NCI-H2196 (cell line): ENCODE measurements around the gene MRGPRG.

ENCODE experiments used
- DNase-seq: peaks from one replicate; lab custom pipeline; 2025; ENCODE audit not compliant: unreplicated experiment; lab: John Stamatoyannopoulos, UW

MRGPRG gene

DNA sequence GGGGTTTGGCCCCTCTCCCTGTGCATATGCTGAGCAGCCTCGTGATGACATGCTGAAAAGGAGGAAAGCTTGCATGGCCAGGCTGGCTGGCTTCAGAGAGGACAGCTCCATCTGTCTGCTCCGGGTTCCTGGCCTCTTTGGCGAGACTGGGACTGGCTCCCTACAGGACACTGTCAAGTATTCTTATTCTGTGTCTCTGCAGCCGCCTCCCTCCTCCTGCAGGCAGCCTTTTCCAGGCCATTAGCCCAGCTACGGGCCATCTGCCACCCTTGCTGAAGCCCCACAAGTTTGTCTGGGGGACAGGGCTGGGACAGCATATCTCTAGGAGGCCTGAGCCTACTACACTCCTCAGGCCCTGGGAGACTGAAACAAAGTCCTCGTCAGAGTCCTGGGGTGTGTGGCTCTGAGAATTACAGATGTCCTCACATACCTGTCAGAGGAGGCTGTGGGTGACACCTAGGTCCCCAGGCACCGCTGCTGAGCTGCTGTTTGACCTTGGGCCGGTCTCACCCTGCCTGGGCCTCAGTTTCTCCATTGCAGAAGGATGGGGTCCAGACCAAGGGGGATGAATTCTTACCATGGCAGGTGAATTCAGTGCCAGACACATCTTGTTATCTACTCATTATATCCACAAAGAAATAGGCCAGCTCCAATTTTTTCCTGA is 11.0 kb downstream of the MRGPRG start:
- DNase-seq = no peak

DNA sequence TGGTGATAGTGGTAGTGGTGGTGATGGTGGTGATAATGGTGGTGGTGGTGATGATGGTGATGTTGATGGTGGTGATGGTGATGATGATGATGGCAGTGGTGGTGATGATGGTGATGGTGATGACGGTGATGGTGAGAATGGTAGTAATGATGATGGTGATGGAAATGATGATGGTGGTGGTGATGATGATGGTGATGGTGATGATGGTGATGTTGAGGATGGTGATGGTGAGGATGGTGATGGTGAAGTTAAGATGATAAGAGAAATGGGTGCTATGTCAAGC is 11.8 kb downstream of the MRGPRG start:
- DNase-seq = no peak

DNA sequence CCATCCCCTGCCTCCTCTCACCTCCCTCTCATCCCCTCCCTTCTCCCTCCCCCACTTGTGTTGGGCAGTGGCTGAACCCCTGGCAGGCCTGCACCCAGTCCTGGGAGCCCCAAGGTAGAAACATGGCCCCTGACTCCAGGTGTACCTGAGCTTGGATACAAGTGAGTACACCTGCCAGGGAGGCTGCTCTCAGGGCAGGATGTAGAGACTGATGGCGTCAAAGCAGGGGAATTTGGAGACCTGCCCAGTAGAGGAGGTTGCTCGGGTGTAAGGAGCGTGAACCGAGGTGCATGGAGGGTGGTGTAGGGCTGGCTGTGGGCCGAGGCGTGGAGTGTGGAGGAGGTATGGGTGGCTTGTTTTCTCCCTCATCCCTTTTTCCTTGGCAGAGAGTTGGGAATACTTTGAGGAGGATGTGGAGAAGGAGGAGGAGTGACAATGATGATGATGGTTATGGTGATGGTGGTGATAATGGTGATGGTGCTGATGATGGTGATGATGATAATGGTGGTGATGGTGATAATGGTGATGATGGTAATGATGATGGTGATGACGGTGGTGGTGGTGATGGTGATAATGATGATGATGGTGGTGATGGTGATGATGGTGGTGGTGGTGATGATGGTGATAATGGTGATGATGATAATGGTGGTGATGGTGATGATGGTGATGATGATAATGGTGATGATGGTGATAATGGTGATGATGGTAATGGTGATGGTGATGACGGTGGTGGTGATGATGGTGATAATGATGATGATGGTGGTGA is 12.3 kb downstream of the MRGPRG start:
- DNase-seq = no peak

DNA sequence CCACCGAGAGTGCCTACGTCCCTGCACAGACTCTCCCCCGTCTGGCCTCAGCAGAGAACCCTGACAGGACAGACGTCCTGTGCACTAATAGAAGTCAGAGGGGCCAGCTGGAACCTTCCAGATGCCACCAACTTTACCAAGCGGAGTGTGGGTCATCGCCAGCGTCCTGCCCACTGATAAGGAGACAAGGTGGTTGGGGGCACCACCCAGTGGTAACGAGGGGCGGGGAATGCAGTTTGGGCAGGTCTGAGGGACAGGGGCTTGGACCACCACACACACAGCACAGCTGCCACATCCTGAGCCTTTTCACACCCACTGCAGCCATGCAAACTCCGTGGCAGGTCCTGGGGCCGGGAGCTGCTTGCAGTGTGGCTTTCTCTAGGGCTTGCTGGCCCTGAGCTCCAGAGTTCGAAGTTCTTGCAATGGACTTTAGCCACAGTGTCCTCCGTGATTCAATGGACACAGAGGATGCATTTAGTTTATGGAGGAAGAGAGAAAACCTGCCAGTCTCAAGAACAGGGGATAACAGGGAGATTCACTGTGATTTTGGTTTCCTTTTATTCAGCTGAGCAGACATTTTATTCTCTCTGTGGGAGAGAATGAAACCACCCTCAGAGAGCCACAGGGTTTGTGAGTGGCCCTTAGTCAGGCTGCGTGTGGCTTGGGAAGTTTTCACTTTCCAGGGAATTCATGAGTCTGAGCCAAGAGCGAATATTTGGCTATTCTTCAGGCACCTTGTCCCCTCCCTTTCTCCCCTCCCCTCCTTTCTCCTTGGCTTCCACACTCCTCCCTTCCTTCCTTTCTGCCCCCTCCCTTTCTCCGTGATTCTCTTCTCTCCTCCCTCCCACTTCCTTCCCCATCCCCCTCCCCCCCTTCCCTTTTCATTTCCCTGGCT is 13.1 kb downstream of the MRGPRG start:
- DNase-seq = no peak

- DNase-seq = no peak
Measured at GRCh38 chr11:3204141-3205015, 14.2 kb downstream of the MRGPRG start.

GRCh38 chr11:3203221-3204043 is 15.2 kb downstream of the MRGPRG start:
- DNase-seq = peak; percentile 10

DNA sequence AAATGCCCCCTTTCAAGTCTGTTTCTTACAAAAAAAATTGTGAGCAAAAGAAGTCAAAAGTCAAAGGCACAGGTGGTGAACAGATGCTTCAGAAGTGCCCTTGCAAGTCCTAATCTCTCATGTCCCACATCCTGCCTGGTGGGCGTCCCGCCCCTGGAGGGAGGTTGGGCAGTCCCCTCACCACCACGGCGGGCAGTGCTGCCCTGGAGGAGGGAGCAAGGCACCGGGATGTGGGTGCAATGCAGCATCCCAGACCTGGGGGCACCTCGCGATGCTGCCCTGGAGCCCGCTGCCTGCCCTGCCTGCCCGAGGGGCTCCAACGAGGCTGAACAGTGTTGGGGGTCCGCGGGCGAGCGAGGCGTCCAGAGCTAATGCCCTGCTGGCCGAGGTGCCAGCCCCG is 15.9 kb downstream of the MRGPRG start:
- DNase-seq = no peak

DNA sequence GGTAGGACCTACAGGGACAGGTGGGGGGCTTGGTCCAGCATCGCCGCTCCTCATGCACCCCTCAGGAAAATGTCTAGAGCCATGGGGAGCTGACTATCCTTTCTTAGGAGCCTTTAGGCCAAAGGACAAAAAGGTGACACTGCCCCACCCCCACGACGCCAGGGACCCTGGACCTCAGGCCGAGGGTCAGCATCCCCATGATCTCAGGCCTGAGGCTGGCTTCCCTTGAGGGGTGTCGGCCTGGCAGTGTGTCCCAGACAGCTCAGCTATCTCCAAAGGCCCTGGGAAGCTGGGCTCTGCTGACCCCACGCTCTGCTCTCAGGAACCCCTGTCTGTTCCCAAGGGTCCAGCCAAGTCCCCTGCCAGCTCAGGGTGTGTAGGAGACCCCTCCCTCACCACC is 16.3 kb downstream of the MRGPRG start:
- DNase-seq = no peak

GRCh38 chr11:3201677-3202181 is 16.9 kb downstream of the MRGPRG start:
- DNase-seq = no peak

- DNase-seq = no peak
Measured at GRCh38 chr11:3201112-3201581, 17.5 kb downstream of the MRGPRG start.

- DNase-seq = no peak
Measured at GRCh38 chr11:3200388-3201111, 18.1 kb downstream of the MRGPRG start.

GRCh38 chr11:3199537-3200295 is 18.9 kb downstream of the MRGPRG start:
- DNase-seq = no peak

DNA sequence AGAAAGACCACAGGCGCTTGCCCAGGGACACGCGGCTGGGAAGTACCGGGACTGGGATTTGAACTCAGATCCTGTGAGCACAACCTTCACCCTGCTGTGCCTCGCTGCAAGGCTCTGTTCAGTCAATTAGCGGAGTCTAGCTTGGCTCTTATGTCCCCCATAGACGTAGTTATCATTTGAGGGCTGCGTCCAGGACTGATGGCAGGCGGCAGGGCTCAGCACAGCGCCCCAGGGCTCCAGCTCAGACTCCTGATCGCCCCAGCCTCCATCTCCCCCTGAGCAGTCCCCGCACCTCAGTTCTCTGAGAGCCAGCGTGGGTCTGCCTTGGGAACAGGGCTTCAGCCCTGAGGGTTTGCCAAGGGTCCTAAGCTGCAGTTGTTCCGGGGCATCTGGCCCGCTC is 19.8 kb downstream of the MRGPRG start:
- no peak for DNase-seq

- DNase-seq = no peak
Measured at GRCh38 chr11:3197878-3198528, 20.6 kb downstream of the MRGPRG start.

GRCh38 chr11:3197044-3197695 is 21.4 kb downstream of the MRGPRG start:
- DNase-seq = no peak

DNA sequence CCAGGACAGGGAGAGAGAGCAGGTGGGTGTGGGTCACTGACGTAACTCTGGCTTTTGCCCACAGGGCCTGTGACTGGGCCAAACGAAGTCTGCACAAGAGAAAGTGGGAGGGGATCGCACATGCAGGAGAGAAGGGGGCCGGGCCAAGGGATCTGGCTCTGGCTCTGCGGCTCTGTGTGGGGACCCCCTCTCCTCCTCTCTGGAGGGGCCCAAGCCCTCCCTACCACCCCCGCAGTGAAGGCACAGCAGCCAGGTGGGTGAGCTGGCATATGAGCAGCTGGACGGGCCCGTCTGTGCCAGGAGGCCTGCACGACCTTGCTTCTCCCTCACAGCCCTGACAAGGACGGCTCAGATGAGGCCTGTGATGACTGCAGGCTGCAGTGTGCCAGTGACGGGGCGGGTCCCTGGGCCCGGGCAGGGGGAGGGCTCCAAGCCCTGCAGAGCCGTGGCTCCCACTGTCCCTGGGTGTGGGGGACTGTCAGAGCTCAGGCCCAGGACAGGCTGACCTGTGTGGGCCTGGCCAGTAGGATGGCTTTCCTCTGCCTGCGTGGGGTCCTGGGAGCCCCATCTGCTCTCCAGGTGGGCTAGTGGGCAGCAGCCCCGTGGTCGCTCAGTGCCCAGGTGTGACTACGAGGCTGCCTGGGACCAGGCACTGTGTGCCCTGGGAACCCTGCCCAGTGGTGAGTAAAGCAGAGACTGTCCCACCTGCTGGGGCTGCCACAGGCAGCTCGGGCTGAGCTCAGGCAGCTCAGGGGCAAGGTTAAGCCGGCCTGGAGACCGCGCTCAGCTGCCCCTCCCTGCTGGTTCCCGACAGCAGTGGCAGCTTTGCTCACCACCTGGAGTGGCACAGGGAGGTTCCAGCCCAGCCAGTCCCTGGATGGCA is 22.2 kb downstream of the MRGPRG start:
- no peak for DNase-seq
